SK-N-MC (cell line): ENCODE data around the gene AP3B2.

Experiments used
- DNase-seq: peaks from one replicate; pipeline ENCODE4 v3.0.0-alpha.2; 2011; ENCODE audit warnings: low read depth, low spot score
- H3K27ac ChIP-seq: fragments of 200-600 bp; sonication (generic); 2 replicates; pipeline ENCODE4 v1.5.1; 2016; ENCODE audit warnings: mixed run types
- H3K36me3 ChIP-seq: fragments of 200-600 bp; sonication (generic); 2 replicates; pipeline ENCODE4 v1.6.1; 2017; ENCODE audit warnings: antibody characterized with exemption, low read length, mixed read lengths; ENCODE audit not compliant: insufficient read depth
- H3K4me3 ChIP-seq: fragments of 200-600 bp; sonication (generic); 2 replicates; pipeline ENCODE4 v1.5.1; 2016
- H3K9ac ChIP-seq: fragments of 200-600 bp; sonication (generic); 2 replicates; pipeline ENCODE4 v1.8.0; 2017; ENCODE audit warnings: mixed run types, mixed read lengths; ENCODE audit not compliant: insufficient read length
- H3K9me3 ChIP-seq: fragments of 200-600 bp; sonication (generic); 2 replicates; pipeline ENCODE4 v1.6.1; 2017; ENCODE audit warnings: low read depth, mild to moderate bottlenecking, antibody characterized with exemption, low read length, moderate library complexity, mixed read lengths
- EZH2 ChIP-seq: fragments of 200-600 bp; sonication (generic); IDR thresholded peaks from one replicate; pipeline ENCODE4 v1.6.1; 2017; ENCODE audit warnings: antibody characterized with exemption
- FOXP2 ChIP-seq: optimal IDR thresholded peaks from 2 replicates; pipeline ENCODE3; 2011; ENCODE audit warnings: mild to moderate bottlenecking, moderate library complexity; ENCODE audit not compliant: insufficient read depth; ENCODE audit errors: extremely low read length, control extremely low read depth
- POLR2AphosphoS5 ChIP-seq: IDR thresholded peaks from 2 replicates; pipeline ENCODE4 v1.6.1; 2012; ENCODE audit warnings: mild to moderate bottlenecking, low read depth, low read length, borderline replicate concordance

Gene AP3B2

DNA sequence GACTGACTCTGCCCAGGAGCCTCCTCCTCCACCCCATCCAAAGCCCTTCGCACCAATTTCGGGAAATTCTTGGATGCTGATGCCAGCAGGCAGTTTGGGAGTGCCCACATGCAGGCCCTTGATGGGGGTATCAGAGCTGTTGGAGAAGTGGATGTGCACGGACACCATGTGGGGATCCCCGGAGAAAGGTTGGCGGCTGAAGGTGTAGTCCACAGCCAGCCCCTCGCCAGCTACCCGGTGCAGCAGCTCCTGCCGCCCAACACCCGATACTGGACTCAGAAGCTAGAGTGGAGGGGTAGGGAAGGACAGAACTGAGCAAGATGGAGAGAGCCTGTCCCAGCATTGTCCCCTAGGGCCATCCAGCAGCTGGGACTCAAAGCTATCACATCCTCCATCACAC lies 47.0 kb downstream of the AP3B2 start:
- no peak overlapping the region for H3K9ac ChIP-seq
- H3K4me3 ChIP-seq = no peak overlapping the region
- no peaks in the 10 kb centered on the region for H3K9me3 ChIP-seq
- H3K27ac ChIP-seq = no peak overlapping the region
- H3K36me3 ChIP-seq = no peaks in the 10 kb centered on the region
- DNase-seq = no peak
- TF ChIP-seq FOXP2 = no peak
- no peak for TF ChIP-seq POLR2AphosphoS5
- no peak for TF ChIP-seq EZH2

GRCh38 chr15:82660378-82660777 lies 49.3 kb downstream of the AP3B2 start:
- no peak for DNase-seq
- no peak overlapping the region for H3K9ac ChIP-seq
- H3K4me3 ChIP-seq = no peak overlapping the region
- no peaks in the 10 kb centered on the region for H3K9me3 ChIP-seq
- no peaks in the 10 kb centered on the region for H3K36me3 ChIP-seq
- no peak overlapping the region for H3K27ac ChIP-seq
- no peak for TF ChIP-seq EZH2
- no peak for TF ChIP-seq POLR2AphosphoS5
- no peak for TF ChIP-seq FOXP2

DNA sequence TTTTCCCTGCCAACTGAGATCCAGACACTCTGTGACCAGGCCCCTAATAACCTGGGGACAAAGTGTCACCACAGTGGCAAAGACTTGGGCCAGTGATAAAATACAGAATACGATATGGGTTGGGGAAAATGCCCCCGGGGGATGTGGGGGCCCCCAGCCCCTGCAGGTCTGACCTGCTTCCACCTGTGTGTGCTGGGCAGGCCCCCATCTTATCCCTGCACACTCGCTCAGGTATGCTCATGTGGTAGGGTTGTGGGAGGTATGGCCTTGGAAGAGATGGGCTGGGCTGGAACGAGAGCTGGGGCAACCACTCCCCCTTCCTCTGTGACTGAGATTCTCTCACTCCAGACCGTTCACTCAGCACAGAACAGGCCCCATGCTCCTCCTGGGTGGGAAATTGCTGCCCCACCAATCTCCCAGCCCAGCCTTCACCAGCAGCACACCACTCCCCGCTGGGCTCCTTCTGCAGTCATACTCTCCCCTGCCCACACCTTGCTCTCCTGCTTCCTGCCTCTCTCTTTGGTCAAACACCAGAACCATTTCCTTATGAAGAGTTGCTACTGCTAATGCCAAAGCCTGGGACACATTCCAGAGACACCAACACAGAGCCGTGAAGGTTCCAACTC lies 52.9 kb downstream of the AP3B2 start:
- Histone ChIP-seq H3K36me3 (no peaks in the 10 kb centered on the region), H3K9me3 (no peaks in the 10 kb centered on the region), H3K27ac (no peak overlapping the region), H3K9ac (no peak overlapping the region), H3K4me3 (no peak overlapping the region)
- no peak for TF ChIP-seq EZH2
- no peak for TF ChIP-seq POLR2AphosphoS5
- TF ChIP-seq FOXP2 = no peak
- DNase-seq = no peak

DNA sequence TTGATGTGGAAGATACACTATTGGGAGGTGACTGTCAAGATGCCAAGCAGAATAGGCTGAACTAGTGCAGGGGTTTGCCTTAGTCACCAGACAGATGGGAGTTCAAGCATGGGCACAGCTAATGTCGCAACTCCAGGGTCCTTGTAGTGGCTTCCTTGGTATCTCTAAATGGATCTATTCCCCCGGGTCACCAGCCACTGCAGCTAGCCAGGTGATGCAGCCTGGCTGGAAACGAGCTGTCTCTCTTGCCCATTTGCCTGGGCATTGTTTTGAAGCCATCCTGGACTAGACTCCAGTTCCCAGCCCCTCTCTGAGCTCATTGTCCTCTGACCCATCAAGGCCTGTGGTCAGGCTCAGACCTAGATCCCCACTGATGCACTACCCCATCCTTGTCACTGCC lies 54.1 kb downstream of the AP3B2 start:
- no peak for DNase-seq
- Histone ChIP-seq H3K9me3 (no peaks in the 10 kb centered on the region), H3K4me3 (no peak overlapping the region), H3K27ac (no peak overlapping the region), H3K36me3 (no peaks in the 10 kb centered on the region), H3K9ac (no peak overlapping the region)
- TF ChIP-seq EZH2 (no peak), POLR2AphosphoS5 (no peak), FOXP2 (no peak)

DNA sequence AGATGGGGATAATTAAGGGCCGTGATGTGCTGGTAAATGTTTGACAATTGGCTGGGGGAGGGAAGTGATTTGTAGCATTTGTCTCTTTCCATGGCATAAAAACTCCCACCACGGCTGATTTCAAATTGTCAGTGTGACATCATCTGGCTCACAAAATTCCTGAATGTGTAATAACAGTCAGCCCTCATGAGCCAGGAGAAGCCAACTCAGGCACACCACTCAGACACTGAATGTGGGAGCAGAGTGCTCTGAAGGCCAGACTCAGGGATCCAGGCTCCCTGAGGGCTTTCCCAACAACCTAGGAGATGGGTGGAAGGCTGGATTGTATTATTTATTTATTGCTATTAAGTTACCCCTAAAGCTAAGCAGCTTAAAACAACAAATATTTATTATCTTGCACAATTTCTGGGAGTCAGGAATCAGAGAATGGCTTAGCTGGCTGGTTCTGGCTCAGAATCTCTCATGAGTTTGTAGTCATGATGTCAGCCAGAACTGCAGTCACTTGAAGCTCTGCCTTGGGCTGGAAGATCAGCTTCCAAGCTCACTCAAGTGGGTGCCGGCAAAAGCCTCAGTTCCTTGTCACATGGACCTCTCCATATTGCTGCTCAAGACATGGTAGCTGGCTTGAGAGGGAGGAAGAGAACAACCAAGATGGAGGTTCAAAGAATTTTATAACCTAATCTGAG lies 56.0 kb downstream of the AP3B2 start:
- Histone ChIP-seq H3K9ac (no peak overlapping the region), H3K27ac (no peak overlapping the region), H3K9me3 (no peaks in the 10 kb centered on the region), H3K36me3 (no peaks in the 10 kb centered on the region), H3K4me3 (no peak overlapping the region)
- no peak for DNase-seq
- TF ChIP-seq FOXP2 = no peak
- TF ChIP-seq POLR2AphosphoS5 = no peak
- no peak for TF ChIP-seq EZH2

DNA sequence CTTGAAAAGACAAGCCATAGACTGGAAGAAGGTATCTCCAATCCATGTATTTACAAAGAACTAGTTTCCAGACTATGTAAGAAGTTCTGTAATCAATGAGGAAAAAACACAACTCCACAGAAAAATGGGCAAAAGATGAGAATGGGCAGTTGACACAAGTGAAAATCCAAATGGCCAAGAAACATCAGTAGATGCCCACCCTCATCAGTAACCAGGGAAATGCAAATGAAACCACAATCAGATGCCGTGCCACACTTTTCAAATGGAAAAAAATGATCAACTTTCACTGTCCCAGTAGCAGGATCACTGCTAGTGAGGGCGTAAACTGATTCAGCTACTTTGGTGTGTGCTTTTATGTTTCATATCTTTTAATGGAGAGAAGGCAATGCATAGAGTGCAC lies 58.0 kb downstream of the AP3B2 start:
- Histone ChIP-seq H3K9me3 (no peaks in the 10 kb centered on the region), H3K4me3 (no peak overlapping the region), H3K36me3 (no peaks in the 10 kb centered on the region), H3K27ac (no peak overlapping the region), H3K9ac (no peak overlapping the region)
- no peak for DNase-seq
- TF ChIP-seq EZH2 = no peak
- no peak for TF ChIP-seq FOXP2
- TF ChIP-seq POLR2AphosphoS5 = no peak

DNA sequence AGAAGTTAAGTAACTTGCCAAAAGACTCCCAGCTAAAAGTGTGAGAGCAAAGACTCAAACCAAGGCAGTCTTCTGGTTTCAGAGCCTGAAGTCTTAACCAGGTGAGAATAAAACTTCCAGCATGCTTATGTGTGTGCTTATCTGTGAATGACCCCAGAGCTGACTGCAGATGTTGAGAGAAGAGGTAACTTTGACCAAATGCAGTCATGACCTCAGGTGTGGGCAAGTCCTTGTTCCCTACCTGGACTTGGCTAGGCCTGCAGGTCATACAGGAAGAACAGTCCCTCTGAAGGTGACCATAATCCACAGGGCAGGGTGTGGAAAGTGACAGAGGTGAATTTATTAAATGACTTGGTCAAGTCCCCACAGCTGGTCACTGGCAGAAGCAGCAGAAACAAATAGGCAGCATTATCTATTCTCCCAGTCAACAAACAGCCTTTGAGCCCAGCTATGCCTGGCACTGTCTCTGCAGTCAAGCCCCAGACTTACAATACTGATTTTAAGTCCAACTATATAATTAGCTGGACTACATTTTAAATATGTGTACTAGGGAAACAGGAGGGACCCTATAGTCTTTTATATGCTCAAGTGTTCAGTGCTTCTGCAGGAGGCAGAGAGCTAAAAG lies 59.5 kb downstream of the AP3B2 start:
- no peak overlapping the region for H3K4me3 ChIP-seq
- H3K27ac ChIP-seq = no peak overlapping the region
- no peaks in the 10 kb centered on the region for H3K36me3 ChIP-seq
- H3K9ac ChIP-seq = no peak overlapping the region
- TF ChIP-seq POLR2AphosphoS5 (no peak), FOXP2 (no peak), EZH2 (no peak)
- no peaks in the 10 kb centered on the region for H3K9me3 ChIP-seq
- DNase-seq = no peak

DNA sequence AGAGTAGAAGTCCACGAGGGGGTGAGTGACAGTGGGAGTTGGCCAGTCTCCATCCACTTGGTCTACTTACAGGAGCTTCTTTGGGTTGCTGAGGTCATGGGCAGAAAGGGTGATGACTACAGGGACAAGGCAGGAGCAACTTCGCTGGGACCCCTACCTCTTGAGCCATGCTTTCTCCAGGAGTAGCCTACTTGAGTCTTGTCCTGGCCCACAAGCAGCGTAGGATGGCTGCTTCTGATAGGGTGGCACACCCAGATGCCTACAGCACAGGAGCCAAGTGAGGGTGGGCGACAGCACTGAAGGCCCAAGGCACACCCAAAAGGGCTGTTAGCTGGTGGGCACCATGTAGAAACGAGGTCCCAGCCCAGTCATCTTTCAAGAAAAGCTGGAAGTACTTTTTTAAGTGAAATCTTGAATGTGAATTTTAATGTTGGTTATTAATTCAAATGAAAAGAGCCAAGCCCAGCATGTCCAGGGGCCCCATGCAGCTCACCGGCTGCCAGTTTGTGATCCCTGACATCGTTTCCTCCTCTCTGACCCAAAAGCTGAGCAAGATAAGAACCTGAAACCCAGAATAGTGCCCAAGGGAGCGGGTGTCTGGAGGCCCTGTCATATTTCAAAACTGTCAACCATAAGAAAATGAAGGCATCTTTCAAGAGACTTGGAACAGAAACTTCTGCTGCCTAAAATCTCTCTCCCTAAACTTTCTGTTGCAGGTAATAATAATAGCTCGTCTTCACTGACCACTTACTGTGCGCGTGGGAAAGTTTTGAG lies 60.3 kb downstream of the AP3B2 start:
- DNase-seq = no peak
- Histone ChIP-seq H3K36me3 (no peaks in the 10 kb centered on the region), H3K9me3 (no peaks in the 10 kb centered on the region), H3K4me3 (no peak overlapping the region), H3K9ac (no peak overlapping the region), H3K27ac (no peak overlapping the region)
- TF ChIP-seq POLR2AphosphoS5 (no peak), EZH2 (no peak), FOXP2 (no peak)
